PC-9 (cell line): ENCODE results near the gene CREM.
A peak's percentile ranks its signal among the peaks of the same experiment; 100 is the strongest.

Source experiments
- EZH2 ChIP-seq: fragments of 200-600 bp; sonication (generic); IDR thresholded peaks from 2 replicates; pipeline ENCODE4 v1.8.0; 2017; ENCODE audit warnings: antibody characterized with exemption, low read depth
- TF ChIP-seq, protein P1 (sequence below): fragments of 200-600 bp; sonication (generic); conservative IDR thresholded peaks from 2 replicates; pipeline ENCODE4 v1.6.1; 2017; ENCODE audit warnings: mixed run types, antibody characterized with exemption, mild to moderate bottlenecking, moderate library complexity

DNA sequence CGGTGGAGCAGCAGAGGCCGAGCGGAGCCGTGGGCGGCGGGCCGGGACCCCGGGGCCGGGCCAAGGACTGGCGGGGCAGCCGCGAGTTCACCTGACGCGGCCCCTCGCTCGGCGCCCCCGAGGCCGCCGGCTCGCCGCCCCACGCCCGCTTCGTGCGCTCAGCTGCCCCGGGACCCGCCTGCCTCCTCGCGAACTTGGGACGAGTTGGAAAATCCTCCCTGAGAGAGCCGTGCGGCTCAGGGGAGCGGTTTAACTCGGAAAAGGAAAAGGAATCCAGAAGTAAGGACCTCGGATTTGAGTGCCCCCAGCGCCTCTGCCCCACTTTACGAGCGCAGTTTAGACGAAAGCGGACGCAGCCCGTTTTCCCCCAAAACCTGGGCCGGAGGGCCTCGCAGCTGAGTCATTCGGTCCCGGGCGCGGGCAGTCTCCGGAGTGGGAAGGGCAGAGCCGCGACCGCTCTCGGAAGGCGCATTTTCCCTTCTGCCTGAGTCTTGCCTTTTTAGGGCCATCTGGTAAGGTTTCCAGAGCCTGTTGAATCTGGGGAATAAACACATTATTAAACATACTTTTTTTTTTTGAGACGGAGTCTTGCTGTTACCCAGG lies 744 bp downstream of the CREM start:
- TF ChIP-seq, protein P1, sequence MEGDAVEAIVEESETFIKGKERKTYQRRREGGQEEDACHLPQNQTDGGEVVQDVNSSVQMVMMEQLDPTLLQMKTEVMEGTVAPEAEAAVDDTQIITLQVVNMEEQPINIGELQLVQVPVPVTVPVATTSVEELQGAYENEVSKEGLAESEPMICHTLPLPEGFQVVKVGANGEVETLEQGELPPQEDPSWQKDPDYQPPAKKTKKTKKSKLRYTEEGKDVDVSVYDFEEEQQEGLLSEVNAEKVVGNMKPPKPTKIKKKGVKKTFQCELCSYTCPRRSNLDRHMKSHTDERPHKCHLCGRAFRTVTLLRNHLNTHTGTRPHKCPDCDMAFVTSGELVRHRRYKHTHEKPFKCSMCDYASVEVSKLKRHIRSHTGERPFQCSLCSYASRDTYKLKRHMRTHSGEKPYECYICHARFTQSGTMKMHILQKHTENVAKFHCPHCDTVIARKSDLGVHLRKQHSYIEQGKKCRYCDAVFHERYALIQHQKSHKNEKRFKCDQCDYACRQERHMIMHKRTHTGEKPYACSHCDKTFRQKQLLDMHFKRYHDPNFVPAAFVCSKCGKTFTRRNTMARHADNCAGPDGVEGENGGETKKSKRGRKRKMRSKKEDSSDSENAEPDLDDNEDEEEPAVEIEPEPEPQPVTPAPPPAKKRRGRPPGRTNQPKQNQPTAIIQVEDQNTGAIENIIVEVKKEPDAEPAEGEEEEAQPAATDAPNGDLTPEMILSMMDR = 0 out of 2 replicates have a peak, but pooled peaks have one; percentile 14
- no peak for TF ChIP-seq EZH2
